GOT3 (cell line): ENCODE results near the gene MMS22L.

ENCODE experiments used
- DNase-seq: peaks from one replicate; lab custom pipeline; 2025; ENCODE audit warnings: mixed read lengths; lab: John Stamatoyannopoulos, UW

The MMS22L gene, protein sequence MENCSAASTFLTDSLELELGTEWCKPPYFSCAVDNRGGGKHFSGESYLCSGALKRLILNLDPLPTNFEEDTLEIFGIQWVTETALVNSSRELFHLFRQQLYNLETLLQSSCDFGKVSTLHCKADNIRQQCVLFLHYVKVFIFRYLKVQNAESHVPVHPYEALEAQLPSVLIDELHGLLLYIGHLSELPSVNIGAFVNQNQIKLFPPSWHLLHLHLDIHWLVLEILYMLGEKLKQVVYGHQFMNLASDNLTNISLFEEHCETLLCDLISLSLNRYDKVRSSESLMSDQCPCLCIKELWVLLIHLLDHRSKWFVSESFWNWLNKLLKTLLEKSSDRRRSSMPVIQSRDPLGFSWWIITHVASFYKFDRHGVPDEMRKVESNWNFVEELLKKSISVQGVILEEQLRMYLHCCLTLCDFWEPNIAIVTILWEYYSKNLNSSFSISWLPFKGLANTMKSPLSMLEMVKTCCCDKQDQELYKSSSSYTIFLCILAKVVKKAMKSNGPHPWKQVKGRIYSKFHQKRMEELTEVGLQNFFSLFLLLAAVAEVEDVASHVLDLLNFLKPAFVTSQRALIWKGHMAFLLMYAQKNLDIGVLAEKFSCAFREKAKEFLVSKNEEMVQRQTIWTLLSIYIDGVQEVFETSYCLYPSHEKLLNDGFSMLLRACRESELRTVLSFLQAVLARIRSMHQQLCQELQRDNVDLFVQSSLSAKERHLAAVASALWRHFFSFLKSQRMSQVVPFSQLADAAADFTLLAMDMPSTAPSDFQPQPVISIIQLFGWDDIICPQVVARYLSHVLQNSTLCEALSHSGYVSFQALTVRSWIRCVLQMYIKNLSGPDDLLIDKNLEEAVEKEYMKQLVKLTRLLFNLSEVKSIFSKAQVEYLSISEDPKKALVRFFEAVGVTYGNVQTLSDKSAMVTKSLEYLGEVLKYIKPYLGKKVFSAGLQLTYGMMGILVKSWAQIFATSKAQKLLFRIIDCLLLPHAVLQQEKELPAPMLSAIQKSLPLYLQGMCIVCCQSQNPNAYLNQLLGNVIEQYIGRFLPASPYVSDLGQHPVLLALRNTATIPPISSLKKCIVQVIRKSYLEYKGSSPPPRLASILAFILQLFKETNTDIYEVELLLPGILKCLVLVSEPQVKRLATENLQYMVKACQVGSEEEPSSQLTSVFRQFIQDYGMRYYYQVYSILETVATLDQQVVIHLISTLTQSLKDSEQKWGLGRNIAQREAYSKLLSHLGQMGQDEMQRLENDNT

DNA sequence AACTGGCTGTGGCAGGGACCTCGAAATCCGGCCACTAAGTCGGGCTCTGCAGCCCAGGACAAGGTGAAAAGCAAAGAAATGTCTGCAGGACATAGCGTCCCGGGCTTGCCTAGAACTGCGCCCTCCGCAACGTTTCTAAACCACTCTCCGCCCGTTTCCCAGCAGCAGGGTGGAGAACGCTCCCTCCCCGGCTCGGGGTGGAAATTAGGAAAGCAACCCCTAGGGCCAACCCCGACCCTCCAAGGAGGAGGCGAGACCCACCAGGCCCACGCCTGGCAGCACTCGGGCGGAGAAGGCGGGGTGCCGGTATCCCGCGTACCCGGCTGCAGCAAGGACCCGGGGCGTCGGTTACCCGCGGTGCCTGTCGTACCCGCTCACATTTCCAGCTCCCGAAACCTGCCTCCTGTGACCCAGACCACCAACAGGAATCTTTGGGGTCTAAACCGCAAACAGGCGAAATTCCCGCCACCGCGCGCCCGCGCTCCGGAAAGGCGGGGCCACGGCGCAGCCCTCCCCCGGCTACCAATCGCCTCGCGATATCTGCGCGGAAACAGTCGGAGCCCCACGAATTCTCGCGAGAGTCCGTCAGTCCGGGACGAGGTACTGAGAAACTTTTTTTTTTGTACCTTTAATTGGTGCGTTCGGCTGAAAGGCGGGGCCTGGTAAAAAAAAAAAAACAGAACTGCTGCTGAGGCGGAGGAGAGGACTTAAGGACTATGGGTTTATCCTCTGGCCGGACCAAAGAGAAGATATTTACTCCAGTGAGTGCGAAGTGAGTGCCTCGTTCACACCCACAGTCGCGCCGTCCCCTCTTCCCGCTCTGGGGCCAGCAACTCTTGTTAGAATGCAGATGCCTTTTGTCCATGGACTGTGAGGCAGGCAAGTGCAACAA, at the start of gene MMS22L:
TSS of gene MMS22L (minus strand) at position 491 of the 892 bp plus-strand sequence. CDS start 739 bp downstream, outside the sequence.
- DNase-seq: peak; percentile 66

DNA sequence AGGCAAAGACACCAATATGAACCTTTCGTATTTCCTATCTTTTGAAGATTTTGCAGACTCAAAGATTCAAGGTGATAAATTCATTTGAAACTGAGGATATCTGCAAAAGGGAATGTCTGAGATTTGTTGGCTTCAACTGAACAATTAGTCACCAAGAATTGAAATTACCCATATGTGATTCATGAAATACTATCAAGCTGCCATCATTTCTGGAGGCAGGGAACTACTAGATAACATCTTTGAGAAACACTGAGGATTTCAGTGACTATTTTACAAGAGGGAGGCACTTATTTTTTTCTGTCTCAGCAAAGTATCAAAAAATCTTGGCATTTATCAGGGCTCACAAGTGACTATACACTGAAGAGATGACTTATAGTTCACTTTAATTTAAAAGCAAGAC, 39.8 kb upstream of the MMS22L start:
- no peak for DNase-seq

DNA sequence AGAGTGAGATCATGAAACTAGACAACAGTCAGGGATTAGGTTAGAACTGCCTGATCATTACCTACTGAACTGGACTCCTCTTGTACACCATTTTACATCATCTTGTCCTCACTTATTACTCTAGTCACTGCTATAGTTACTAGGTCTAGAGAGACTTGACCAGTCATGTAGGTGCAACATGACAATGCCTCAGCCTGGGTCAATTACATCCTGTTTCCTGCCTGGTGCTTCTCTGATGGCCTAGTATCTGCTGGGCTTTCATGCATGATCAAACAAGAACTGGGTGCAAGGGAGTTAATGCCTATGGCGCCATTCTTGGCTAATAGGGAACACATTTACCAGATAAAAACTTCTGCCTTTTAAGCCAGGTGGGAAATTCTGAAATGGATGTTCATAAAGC, 39.2 kb upstream of the MMS22L start:
- DNase-seq: no peak

DNA sequence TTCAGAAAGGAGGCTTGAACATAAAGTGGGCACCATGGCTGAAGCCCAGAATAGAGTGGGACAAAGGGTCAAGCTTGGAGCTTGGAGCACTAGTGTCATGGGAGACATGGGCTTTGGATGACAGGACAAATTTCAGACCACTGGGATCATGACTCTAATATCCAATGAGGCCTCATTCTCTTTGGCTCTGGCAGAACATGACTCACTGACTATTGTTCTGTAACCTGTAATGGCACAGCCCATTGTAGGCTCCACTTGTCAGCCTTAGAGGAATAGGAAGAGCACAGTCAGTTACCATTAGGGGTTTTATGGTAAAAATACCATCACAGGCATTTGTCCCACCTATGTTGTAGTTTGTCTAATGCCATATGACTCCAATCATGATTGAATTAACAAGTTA, 34.0 kb upstream of the MMS22L start:
- no peak for DNase-seq

DNA sequence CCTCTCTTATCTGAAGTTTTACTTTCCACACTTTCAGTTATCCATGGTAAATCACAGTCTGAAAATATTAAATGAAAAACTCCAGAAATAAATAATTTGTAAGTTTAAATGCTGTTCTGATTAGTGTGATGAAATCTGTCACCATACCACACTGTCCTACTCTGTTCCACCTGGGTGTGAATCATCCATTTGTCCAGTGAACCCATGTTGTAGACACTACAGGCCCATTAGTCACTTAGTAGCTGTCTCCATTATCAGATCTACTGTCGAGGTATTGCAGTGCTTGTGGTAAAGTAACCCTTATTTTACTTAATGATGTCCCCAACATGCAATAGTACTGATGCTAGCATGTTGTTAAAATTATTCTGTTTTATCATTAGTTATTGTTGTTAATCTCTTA, 29.2 kb upstream of the MMS22L start:
- no peak for DNase-seq

DNA sequence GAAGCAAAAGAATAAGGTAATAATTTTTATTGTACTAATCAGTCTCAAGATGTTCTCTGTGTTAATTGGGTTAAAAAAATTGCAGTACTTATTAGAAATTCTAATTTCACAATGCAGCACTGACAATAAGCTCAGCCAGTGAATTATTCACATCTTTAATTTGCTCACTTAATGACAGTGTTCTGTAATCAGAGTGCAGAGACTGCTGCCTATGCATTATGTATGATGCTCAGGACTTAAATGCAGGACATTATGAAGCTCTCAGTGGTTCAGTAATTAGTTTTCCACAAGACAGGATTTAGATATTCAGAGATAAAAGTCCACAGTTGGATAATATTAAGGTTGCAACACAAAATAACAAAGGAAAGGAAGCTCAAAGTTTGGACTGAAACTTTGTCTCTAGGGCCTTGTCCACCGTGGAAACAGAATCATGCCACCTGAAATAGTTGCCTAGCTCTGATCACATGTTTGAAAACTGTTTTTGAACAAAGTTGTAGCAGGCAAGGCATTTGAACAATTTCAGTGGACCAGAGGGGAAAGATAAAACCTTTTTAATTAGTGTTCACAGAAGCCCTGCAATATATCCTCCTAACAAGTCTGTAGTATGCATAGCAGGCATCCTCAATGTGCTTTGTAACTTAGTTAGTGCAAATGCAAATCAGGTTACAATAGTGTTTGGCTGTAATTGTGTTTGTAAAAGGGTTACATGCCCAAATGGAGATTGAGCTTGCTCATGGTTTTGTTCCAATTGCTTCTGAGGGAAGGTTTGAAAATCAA, 23.7 kb upstream of the MMS22L start:
- no peak for DNase-seq

DNA sequence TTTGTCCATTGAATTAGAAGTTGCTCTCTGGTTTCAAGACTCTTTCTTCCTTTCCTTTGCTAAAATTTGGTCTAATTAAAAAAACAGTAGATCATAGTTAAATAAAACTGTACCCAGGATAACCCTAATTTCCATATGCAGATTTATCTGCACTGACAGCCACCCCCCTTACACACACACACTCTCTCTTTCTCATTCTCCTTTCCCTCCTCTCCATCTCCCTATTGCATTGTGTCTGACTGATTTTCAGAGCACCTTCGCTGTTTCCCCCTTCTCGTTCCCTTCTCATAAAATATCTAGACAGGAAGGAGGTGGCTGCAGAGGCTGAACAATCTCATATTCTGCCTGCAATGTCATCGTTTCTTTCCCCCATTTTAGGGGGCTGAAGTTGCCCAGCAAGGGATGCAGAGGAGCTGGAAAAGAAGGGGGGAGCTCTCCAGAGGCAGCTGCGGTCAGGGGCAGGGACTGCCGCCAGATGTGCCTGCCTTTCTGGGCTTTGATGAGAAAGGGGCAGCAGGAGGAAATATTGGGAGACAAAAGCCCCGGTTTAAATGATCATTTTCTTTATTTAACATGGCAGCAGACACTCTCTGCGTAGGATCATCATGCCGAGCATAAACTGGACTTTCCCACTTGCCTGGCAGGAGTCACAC, 22.5 kb upstream of the MMS22L start:
- DNase-seq: no peak

DNA sequence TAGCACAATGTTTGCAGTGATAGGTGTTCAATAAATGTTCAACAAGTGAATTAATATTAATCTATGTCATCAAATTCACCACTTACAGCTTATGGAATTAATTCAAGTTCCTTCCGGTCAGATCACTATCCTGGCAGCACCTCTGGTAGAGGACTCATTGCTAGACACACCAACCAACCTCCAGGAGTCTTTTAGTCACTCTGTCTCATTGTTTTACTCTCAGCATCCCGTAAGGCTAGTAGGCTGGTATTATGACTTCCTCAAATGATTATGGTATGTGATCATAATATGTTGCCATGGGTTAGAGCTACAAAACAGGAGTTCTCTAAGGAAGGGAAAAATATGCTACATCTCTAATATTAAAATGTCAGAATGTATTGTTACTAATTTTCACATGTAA, 21.7 kb upstream of the MMS22L start:
- no peak for DNase-seq

DNA sequence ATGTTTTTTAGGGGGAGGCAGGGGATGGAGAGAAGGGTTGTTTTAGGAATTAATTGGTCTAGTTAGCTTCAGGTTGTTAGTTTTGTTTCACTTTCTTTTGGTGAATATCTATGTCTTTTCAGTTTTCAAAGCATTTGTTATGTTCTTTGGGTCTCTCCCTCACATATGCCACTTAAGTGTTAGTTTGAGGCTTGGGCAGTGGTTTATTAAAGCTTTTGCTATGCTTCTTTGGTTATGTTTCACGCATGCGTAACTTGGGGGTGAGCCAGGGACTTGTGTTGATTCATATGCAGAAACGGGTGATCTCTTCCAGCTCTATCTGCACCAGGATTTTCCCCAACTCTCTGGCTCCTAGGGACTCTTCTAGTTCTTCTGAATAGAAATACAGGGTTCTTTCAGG, 11.4 kb upstream of the MMS22L start:
- DNase-seq: no peak

DNA sequence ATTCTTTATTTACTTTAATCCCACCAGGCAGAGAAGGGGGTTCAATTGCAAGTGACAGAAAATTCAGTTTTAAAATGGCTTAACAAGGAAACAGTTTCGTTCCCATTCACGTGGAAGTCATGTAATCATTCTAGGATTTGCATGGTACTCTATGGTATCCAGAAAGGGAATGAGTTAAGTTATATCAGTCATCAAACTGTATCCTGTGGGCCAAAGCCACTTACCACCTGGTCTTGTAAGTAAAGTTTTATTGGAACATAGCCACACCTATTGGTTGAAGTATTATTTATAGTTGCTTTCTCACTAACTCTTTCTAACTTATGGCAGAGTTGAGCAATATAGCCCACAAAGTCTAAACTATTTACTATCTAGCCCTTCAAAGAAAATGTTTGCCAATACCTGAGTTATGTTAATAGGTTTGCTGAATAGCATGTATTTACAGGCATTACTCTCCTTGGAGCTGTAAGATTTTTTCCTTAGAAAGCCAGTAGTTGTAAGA, 10.2 kb upstream of the MMS22L start:
- no peak for DNase-seq

DNA sequence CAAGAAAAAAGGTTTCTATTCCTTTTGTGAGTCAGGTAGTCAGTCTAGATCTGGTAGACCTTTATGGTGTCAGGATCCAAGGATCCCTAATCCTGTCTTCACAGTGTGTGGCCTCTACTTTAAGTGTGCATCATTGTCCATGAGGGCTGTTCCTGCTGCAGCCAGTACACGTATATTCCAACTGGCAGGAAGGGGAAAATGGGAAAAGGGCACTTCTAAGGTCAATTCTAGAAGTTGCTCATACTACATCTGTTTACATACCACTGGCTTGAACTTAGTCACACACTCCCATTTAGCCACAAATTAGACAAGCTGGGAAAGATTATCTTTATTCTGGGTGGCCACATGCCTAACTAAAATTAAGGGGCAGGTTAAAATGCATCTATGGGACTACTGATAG, 9.7 kb upstream of the MMS22L start:
- no peak for DNase-seq

DNA sequence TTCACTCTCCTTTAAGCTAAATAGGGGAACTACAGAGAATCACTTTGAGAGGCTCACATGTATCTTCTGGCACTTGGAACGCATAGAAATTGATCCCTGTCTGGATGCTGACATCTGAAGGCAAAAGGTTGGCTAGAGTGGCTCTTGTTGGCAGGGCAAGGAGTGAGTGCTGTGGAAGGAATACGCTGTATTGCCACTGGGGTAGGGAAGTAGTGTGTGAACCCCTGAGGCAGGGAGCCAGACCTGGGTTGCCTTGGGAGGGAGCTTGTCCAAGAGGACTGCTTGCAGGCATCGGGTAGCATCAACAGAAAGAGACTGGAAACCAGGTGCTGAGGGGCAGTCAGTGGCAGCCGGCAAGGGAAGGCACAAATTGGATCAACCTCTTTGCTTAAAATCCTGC, 8.9 kb upstream of the MMS22L start:
- no peak for DNase-seq

DNA sequence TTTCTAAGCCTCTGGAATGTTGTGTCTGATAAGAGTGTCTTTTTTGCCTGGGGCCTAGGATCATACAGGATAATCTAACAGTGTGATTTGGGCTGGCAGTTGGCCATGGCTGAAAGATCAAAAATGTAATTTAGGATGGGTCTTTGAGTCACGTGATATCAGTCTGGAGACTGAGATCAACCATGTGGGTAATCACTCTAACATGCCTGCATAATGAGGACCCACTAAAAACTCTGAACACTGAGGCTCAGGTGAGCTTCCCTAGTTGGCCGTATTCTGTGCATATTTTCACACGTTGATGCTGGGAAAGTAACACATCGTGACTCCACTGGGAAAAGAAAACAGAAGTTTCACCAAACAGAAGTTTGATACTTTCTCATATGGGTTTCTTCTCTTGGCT, 6.3 kb upstream of the MMS22L start:
- DNase-seq: no peak

DNA sequence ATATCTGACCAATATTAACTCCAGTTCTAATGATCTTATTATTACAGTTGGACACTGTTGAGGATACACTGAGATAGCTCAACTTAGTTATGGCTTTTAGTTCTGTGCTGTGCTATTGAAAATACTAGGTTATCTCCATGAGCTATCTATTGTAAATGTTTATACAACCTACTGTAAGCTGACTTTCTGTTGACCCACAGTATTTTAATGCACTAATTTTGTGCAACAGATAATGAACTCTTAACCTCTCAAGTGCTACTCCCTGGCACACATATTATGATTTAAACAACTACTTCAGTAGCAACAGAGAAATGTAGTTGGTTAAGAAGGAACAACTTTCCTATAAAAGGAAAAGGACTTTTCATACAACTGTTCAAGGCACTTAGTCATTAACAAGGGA, 5.2 kb upstream of the MMS22L start:
- no peak for DNase-seq

DNA sequence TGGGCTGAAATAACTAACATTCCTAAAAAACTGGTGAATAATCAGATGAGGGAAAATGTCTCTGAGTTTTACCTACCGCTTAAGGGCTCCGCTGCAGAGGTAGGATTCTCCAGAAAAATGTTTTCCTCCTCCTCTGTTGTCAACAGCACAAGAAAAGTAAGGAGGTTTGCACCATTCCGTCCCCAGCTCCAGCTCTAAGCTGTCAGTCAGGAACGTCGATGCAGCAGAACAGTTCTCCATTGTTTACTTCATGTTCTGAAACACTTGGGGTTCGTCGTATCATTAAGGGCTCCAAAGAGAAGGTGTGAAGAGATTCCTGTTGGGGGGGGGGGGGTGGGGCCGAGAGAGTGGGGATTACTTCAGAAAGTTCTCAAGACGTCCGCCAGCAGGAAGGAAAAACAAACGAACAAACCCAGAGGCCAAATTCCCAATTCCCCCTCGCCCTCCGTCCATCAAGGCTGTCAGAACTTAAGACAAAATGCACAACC, 734 bp downstream of the MMS22L start:
- no peak for DNase-seq

DNA sequence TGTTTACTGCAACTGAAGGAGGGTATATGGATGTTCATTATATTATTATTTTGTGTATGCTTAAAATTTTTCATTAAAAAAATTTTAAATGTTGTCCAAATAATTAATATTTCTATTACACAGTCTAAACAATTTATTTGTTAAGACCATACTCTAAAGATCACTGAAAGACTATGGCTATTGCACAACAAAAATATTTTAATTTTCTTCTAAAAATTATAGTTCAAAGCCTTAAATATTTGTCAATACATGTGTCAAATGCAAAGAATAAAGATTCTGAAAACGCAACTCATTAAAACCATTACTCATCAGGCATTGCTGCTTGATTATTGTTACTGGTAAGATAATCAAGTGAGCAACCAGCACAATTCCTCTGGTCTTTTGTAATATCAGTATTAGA, 2.2 kb downstream of the MMS22L start:
- DNase-seq: no peak

DNA sequence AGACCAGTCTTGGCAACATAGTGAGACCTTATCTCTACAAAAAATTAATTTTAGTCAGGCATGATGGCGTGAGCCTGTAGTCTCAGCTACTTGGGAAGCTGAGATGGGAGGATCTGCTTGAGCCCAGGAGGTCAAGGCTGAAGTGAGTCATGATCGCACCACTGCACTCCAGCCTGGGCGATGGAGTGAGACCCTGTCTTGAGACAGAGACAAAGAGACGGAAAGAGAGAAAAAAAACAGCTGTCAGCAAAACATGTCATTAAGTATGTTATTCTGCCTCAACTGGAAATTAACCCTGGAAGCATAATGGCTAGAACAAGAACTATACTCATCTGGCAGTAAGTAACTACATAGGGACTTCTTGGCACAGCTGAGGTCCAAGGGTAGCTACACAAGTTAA, 7.2 kb downstream of the MMS22L start:
- no peak for DNase-seq

DNA sequence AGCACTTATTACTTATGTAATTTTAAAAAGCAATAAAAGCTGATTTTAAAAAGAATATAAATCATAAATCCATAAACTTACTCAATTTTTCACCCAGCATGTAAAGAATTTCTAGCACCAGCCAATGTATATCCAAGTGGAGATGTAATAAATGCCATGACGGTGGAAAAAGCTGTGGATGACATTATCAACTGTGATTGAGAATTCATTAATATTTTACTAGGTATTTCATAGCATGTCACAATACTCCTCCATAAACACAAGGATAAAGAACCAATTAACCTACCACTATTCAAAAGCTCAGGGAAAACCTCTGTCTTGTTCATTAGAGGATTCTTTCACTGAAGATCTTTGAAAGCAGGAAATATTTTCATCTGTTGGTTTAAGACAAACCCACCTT, 13.2 kb downstream of the MMS22L start:
- no peak for DNase-seq

DNA sequence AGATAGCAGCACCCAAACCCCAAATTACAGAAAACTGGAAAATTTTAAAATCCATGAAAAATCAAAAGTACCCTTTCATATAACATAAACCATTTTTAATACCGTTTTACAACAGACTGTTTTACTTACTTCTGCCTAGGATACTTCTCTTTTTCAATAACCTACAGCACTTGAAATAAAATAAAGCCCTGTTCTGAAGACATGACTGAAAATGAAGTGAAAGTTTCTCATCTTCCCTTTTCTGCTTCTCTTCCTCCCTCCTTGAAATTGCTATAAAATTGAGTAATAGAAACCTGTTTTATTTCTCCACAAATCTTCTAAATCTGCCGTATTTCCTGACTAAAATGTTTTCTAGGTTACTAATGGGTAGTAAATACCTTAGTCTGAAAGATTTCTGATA, 20.3 kb downstream of the MMS22L start:
- DNase-seq: no peak

DNA sequence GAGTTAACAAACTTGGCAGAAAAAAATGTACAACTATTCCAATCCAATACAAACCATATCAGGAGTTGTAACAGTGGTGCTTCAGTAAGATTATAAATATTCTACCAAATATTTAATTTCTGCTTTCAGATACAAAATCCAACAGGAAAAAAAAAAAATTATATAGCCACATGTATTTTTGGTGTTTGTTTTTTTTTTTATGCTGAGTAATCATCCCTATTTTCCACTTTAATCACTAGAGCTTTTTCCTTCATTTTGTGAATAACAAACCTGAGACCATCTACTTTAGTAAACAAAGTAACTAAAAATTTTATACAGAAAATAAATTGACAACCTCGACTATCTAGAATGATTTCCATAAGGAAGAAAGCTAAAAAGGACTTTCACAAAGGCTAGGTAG, 36.2 kb downstream of the MMS22L start:
- DNase-seq: no peak
